Measurements from ENCODE around the gene ANKLE2. TPM values are rescaled to one million over a fixed set of nuclear protein-coding genes. Genes with fewer than 3 reads are reported as not detected.

The ANKLE2 gene
- total and polyA plus RNA-seq, 2 of the 8 experiments (the other 6 are each of a cell fraction or from before 2014, with no cell fraction given): 41.0 to 64.9 TPM

DNA sequence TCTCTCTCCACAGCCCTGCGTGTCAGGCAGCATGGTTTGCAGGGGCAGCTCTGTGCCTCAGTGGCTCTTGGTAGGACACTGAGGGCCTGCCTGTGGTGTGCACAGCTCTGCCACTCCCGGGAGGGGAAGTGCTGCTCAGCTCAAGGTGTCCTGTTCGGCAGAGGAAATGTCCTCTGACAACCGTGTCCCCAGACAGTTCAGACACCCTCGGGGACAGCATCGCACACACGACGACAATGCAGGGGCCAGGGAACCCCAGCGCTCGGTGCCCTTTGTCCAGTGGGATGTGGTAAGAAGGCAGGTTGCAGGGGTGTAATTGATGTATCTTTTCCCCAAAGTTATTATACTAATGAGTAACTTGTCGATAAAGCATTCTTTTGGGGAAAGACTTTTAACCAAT is 14.2 kb downstream of the ANKLE2 start (continued):
- no peak for TF ChIP-seq SIN3A (conservative IDR thresholded peaks at IDR 0.05 in 1 of 2, IDR thresholded peaks at IDR 0.05 in 1 of 2; ENCODE audit: low read depth in 1 of 2, low read length in 2 of 2)
- TF ChIP-seq USF2 (IDR thresholded peaks at IDR 0.05; ENCODE audit: low read length): no peak
- no peak for TF ChIP-seq NRF1 (IDR thresholded peaks at IDR 0.05; ENCODE audit: low read depth, low read length)
- TF ChIP-seq POU5F1 (IDR thresholded peaks at IDR 0.05; ENCODE audit: low read depth, low read length): no peak
- TF ChIP-seq YY1 (IDR thresholded peaks at IDR 0.05; ENCODE audit: low read depth, low read length): no peak
- no peak for TF ChIP-seq KDM5A (IDR thresholded peaks at IDR 0.05; ENCODE audit: low read length)

Measured in H1 (cell line).